ENCODE measurements around the gene GPER1. TPM values are rescaled to one million over a fixed set of nuclear protein-coding genes. Genes with fewer than 3 reads are reported as not detected.

GPER1 gene
- polyA plus RNA-seq, 1 donor, result 14.2 TPM

GRCh38 chr7:1090686-1091643 lies 3.1 kb downstream of the GPER1 start:
- no peak for DNase-seq

- DNase-seq, result no peak
Observed at GRCh38 chr7:1091644-1092027, 3.7 kb downstream of the GPER1 start.

- DNase-seq, result no peak
Observed at GRCh38 chr7:1092161-1092632, 4.3 kb downstream of the GPER1 start.

GRCh38 chr7:1092806-1093501 lies 5.0 kb downstream of the GPER1 start:
- DNase-seq, result no peak

GRCh38 chr7:1093502-1093843 lies 5.6 kb downstream of the GPER1 start:
- DNase-seq, result no peak

- DNase-seq, result no peak
Observed at GRCh38 chr7:1093916-1094508, 6.1 kb downstream of the GPER1 start.

- DNase-seq, result no peak
Observed at GRCh38 chr7:1094870-1095269, 7.0 kb downstream of the GPER1 start.

- no peak for DNase-seq
Observed at GRCh38 chr7:1095621-1096155, 7.8 kb downstream of the GPER1 start.

GRCh38 chr7:1096156-1097119 lies 8.5 kb downstream of the GPER1 start:
- DNase-seq, result no peak

GRCh38 chr7:1097120-1097504 lies 9.2 kb downstream of the GPER1 start:
- DNase-seq, result no peak

GRCh38 chr7:1098243-1099153 lies 10.6 kb downstream of the GPER1 start:
- no peak for DNase-seq

- DNase-seq, result no peak
Observed at GRCh38 chr7:1099154-1099542, 11.2 kb downstream of the GPER1 start.

GRCh38 chr7:1099637-1100036 lies 11.7 kb downstream of the GPER1 start:
- DNase-seq, result no peak

- no peak for DNase-seq
Observed at GRCh38 chr7:1100386-1100785, 12.5 kb downstream of the GPER1 start.

- DNase-seq, result no peak
Observed at GRCh38 chr7:1100834-1101562, 13.1 kb downstream of the GPER1 start.

GRCh38 chr7:1101563-1102431 lies 13.9 kb downstream of the GPER1 start:
- DNase-seq, result no peak

- no peak for DNase-seq
Observed at GRCh38 chr7:1103009-1103788, 15.3 kb downstream of the GPER1 start.

All from hindlimb muscle (tissue), 1 donor.